Suprapubic skin (tissue), 4 donors: Measurements from ENCODE around the gene URB1. TPM values are rescaled to one million over a fixed set of nuclear protein-coding genes. Genes with fewer than 3 reads are reported as not detected.
A peak's percentile ranks its signal among the peaks of the same experiment; 100 is the strongest.
"Not testable (repeated sequence)": the region's sequence is repeated elsewhere in the genome, so short reads cannot be mapped to it uniquely, and the experiment has no call there.

Experiments used
- DNase-seq, 2 donors: peaks; one replicate each; pipeline ENCODE4 v3.0.0-alpha.2; 2019; ENCODE audit warnings: low spot score in 2 of 2
- H3K27ac ChIP-seq: fragments of 200-600 bp; sonication (generic); one replicate; pipeline ENCODE4 v1.5.1; 2019
- H3K27me3 ChIP-seq: fragments of 200-600 bp; sonication (generic); one replicate; pipeline ENCODE4 v1.5.1; 2019
- H3K36me3 ChIP-seq: fragments of 200-600 bp; sonication (generic); one replicate; pipeline ENCODE4 v1.5.1; 2019
- H3K4me1 ChIP-seq: fragments of 200-600 bp; sonication (generic); one replicate; pipeline ENCODE4 v1.5.1; 2019
- H3K4me3 ChIP-seq: fragments of 200-600 bp; sonication (generic); one replicate; pipeline ENCODE4 v1.5.1; 2019; ENCODE audit warnings: mild to moderate bottlenecking
- H3K9me3 ChIP-seq: fragments of 200-600 bp; sonication (generic); one replicate; pipeline ENCODE4 v1.5.1; 2019
- CTCF ChIP-seq, 2 donors: fragments of 200-600 bp in 1 of 2; fragments of 450-650 bp in 1 of 2; sonication (generic) in 1 of 2; IDR thresholded peaks; one replicate each; pipeline ENCODE4 v1.5.1; 2016 to 2019; ENCODE audit warnings: antibody characterized with exemption in 2 of 2, mild to moderate bottlenecking in 1 of 2, moderate library complexity in 1 of 2
- EP300 ChIP-seq: sonication (generic); formaldehyde crosslinking; IDR thresholded peaks from one replicate; pipeline ENCODE4 v1.6.1; 2017; ENCODE audit warnings: antibody characterized with exemption
- POLR2A ChIP-seq, 2 donors: fragments of 450-650 bp; IDR thresholded peaks; one replicate each; pipeline ENCODE4 v1.6.1; 2017; ENCODE audit warnings: antibody characterized with exemption in 2 of 2, mild to moderate bottlenecking in 2 of 2, moderate library complexity in 2 of 2
- POLR2AphosphoS5 ChIP-seq, 3 donors: sonication (generic); formaldehyde crosslinking; IDR thresholded peaks; one replicate each; pipeline ENCODE4 v1.6.1; 2017; ENCODE audit warnings: antibody characterized with exemption in 3 of 3
- WGBS: methylation state at CpG from one replicate; pipeline ENCODE4 v1.1.5; 2018; 5-methylcytosine and 5-hydroxymethylcytosine counted together
- total RNA-seq, 4 donors: library from RNA; depleted of rRNA; stranded (reverse); fragments of >200 nt; gene quantifications; one replicate each; pipeline ENCODE4 v1.1.0, GENCODE V29; 2016

URB1 gene
- 10 to 100 TPM; 23.7 to 49.4 (median 33.0) TPM for total RNA-seq

- TF ChIP-seq CTCF (IDR thresholded peaks at IDR 0.05) = no peak
- peak in 1 of 2 donors; percentile 62 for TF ChIP-seq POLR2A (IDR thresholded peaks at IDR 0.05)
- Histone ChIP-seq H3K9me3 (no peaks in the 10 kb centered on the region), H3K4me3 (peak within 1 kb of the TSS; percentile 70), H3K36me3 (no peaks in the 10 kb centered on the region), H3K4me1 (peaks cover 28% of the 10 kb centered on the region), H3K27me3 (no peaks in the 10 kb centered on the region), H3K27ac (peak within 1 kb of the TSS; percentile 83)
- WGBS = 4% methylated on average over 26 of the region's 59 CpGs
- peak; percentile 94 to 95 for DNase-seq
These were observed at the start of gene URB1 for GRCh38 chr21:32392880-32393676. Gene URB1 (minus strand): TSS chr21:32393012. CDS start chr21:32392910, 102 bp downstream.

- no peak for DNase-seq
- H3K4me3 ChIP-seq = no peak overlapping the region
- WGBS = 65% methylated on average over 12 of the region's 12 CpGs
- H3K27ac ChIP-seq = no peak overlapping the region
- H3K4me1 ChIP-seq = no peaks in the 10 kb centered on the region
- no peaks in the 10 kb centered on the region for H3K9me3 ChIP-seq
- H3K27me3 ChIP-seq = no peaks in the 10 kb centered on the region
- no peak for TF ChIP-seq POLR2A (IDR thresholded peaks at IDR 0.05)
- no peak for TF ChIP-seq EP300
- TF ChIP-seq CTCF (IDR thresholded peaks at IDR 0.05) = no peak
- no peak for TF ChIP-seq POLR2AphosphoS5 (IDR thresholded peaks at IDR 0.05)
- no peaks in the 10 kb centered on the region for H3K36me3 ChIP-seq
These were observed 44.9 kb upstream of the URB1 start for GRCh38 chr21:32437729-32438128.

- H3K4me1 ChIP-seq, H3K27me3 ChIP-seq, H3K4me3 ChIP-seq, H3K36me3 ChIP-seq, DNase-seq, H3K9me3 ChIP-seq: not testable (repeated sequence)
- 56% methylated on average over 14 of the region's 15 CpGs for WGBS
- H3K27ac ChIP-seq = peak overlapping the region; percentile 23
These were observed 40.3 kb upstream of the URB1 start for GRCh38 chr21:32432982-32433660.

- no peak for DNase-seq
- H3K27ac ChIP-seq = peak overlapping the region; percentile 31
- H3K4me1 ChIP-seq = peaks cover 19% of the 10 kb centered on the region
- H3K4me3 ChIP-seq = no peak overlapping the region
- whole genome bisulfite sequencing = 65% methylated on average over 10 of the region's 10 CpGs
- no peaks in the 10 kb centered on the region for H3K27me3 ChIP-seq
- TF ChIP-seq POLR2A (IDR thresholded peaks at IDR 0.05) (no peak), EP300 (no peak), POLR2AphosphoS5 (IDR thresholded peaks at IDR 0.05) (no peak), CTCF (IDR thresholded peaks at IDR 0.05) (no peak)
- peaks cover 4% of the 10 kb centered on the region for H3K36me3 ChIP-seq
- H3K9me3 ChIP-seq = no peaks in the 10 kb centered on the region
These were observed 35.3 kb upstream of the URB1 start for GRCh38 chr21:32427958-32428623.

- DNase-seq = no peak
- H3K4me3 ChIP-seq = no peak overlapping the region
- H3K36me3 ChIP-seq = peaks cover 4% of the 10 kb centered on the region
- no peaks in the 10 kb centered on the region for H3K9me3 ChIP-seq
- TF ChIP-seq EP300 = no peak
- TF ChIP-seq POLR2AphosphoS5 (IDR thresholded peaks at IDR 0.05) = no peak
- no peak for TF ChIP-seq CTCF (IDR thresholded peaks at IDR 0.05)
- no peak for TF ChIP-seq POLR2A (IDR thresholded peaks at IDR 0.05)
- H3K27me3 ChIP-seq = no peaks in the 10 kb centered on the region
- H3K27ac ChIP-seq = no peak overlapping the region
- H3K4me1 ChIP-seq = peaks cover 16% of the 10 kb centered on the region
- 39% methylated on average over 6 of the region's 6 CpGs for WGBS
These were observed 33.8 kb upstream of the URB1 start for GRCh38 chr21:32426592-32427051.
